Stimulated activated CD4-positive, alpha-beta T cell treated with anti-CD3 and anti-CD28 coated beads, Interleukin-2, amount 100 ng/mL, for 4 hours (primary cell): ENCODE measurements around the gene APLP1.
A peak's percentile ranks its signal among the peaks of the same experiment; 100 is the strongest.
"Not testable (repeated sequence)": the region's sequence is repeated elsewhere in the genome, so short reads cannot be mapped to it uniquely, and the experiment has no call there.

ENCODE experiments used
- DNase-seq: peaks from one replicate; pipeline ENCODE4 v3.0.0-alpha.2; 2020; ENCODE audit warnings: low read depth

APLP1 gene

DNA sequence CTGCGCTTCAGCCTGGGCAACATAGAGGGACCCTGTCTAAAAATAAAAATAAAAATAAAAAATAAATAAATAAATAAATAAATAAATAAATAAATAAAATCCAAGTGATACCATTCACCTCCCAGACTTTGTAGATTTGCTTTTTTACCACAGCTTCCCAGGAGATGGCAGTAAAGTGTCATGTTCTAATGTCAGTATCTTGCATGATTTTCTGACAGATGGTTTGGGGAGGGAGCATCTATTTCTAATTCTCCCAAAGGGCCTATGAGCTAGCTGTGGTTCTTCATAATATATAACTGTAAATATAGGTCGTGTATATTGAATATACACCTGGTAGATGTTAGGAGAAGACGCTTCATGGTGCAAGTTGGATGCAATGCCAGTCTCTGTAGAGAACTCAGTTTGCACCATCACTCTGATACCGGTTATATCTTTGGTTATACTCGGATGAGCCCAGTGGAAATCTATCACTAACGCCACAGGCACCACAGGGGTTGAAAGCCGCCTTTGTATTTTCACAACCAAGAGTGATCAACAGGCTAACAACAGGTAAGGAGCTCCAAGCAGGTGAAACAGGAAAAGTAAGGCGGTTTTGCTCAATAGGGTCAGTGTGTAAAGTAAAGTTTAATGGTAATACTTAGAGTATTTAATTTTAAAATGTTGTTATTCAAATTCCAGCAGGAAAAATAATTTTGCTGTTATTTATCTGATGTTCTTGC lies 13.9 kb downstream of the APLP1 start:
- no peak for DNase-seq

DNA sequence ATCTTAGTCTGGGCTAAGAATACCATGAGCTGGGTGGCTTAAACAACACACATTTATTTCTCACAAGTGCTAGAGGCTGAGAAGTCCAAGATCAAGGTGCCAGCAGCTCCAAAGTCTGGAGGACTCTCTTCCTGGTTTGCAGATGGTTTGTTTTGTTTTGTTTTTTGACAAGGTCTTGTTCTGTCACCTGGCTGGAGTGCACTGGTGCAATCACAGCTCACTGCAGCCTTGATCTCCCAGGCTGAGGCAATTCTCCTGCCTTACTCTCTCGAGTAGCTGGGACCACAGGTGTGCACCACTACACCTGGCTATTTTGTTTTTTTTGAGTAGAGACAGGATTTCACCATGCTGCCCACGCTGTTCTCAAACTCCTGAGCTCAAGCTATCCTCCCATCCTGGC lies 15.5 kb downstream of the APLP1 start:
- no peak for DNase-seq

DNA sequence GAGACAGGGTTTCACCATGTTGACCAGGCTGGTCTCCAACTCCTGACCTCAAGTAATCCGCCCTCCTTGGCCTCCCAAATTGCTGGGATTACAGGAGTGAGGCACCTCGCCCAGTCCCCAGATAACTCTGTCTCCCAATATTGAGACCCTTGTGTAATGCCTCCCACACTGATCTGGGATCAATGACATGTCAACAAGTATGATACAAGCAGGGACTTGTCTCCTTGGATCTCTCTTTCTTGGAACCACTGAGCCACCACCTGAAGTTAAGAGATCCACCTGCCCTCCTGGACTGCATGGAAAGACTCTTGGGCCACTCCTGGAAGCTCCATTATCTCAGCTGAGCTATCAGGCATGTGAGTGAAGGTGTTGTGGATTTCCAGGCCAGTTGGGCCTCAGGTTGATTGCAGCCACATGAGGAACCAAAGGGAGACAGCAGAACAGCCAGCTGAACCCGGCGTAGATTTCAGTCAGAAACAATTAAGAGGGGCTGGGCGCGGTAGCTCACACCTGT lies 16.9 kb downstream of the APLP1 start:
- no peak for DNase-seq

DNA sequence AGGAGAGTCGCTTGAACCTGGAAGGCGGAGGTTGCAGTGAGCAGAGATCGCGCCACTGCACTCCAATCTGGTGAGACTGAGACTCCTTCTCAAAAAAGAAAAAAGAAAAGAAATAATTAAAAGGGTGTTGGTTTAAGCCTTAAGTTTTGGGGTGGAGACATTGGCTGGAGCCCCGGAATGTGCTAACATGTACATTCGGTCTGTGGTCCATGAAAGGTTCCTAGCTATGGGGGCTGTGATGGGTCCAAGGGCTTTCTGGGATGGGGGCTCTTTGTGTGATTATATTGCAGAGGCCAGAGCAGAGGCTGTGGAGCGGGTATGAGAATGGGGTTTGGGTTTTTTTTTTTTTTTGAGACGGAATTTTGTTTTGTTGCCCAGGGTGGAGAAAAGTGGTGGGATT lies 17.5 kb downstream of the APLP1 start:
- DNase-seq = no peak

DNA sequence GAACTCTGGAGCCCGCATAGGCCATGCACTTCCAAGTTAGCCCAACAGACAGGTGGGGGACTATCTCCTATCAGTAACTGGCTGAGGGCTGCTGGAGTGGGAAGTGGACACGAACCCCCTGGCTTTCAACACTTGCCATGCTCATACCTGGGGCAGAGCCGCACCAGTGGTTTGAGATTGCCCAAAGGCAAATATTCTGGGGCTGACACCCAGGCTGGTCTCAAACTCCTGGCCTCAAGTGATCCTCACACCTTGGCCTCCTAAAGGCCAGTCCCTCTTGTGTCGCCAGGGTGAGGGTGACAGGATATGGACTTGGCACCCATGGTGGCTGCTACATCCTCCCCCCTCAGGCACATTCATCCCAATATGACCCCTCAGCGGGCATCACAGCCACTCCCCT lies 18.8 kb downstream of the APLP1 start:
- DNase-seq = no peak

DNA sequence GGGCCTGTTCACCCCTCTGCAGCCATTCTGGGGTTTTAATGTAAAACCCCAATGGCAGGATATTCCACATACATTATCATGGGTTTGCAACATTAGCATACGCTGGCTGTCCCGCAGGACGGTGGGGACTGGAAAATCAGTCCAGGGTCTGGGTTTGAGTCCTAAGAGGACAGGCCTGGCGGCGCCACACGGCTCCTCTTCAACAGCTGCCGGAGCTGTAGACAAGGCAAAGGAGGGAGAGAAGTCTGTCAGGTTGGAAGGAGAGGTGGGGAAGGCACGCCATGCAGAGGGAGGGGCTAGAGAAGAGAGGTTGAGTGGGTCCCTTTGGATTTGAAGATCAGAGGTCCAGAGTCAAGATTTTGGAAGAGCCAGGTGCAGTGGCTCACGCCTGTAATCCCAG lies 20.0 kb downstream of the APLP1 start:
- DNase-seq = no peak

DNA sequence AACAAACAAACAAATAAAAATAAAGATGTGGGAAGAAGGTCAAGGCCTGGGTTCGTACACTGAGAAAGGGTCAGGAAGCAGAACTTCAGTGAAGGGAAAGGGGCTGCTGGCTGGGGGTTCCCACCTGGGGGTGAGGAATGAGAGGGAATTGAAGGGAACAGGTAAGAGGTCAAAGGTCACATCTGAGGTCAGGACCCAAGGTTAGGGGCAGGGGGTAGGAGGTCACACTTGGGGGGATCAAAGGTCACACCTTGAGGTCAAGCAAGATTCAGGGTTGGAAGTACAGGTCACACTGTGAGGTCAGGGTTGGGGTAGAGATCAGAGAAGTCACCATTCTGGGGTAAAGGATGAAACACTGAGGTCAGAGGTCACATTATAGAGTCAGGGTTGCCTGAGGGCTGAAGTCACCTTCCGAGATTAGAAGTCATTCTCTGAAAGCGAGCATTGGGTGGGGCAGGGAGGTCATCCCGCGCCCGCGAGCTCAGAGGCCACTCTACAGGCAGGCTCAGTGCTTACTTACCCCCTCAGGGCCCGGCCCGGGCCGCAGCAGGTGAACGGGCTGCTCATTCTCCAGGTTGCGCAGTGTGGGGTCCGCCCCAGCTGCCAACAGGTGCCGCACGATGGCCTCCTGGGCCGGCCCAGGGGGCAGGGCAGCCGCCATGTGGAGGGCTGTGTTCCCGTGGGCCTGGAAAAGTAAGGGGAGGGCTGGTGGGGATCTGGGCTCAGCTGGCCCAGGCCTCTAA lies 21.2 kb downstream of the APLP1 start:
- DNase-seq = no peak

DNA sequence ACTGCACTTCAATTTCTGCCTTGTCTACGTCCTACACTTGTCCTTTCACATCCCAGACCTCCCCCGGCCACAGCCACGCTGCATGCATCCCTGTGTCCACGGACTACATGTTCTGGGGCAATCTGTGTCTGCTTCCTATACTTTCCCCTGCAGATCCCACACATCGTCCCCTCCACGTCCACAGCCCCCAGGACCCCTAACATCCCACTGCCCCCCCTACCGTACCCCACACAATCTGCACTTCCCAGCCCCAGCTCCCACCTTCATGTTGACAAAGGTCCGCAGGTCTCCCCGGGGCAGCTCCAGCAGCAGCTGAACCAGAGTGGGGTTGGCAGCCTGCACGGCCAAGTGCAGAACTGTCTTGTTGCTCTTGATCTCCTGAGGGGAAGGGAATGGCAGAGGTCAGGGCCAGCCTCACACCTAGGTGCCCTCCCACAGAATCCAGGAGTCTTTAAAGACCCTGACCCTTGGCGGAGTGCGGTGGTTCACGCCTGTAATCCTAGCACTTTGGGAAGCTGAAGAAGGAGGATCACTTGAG lies 21.8 kb downstream of the APLP1 start:
- no peak for DNase-seq

DNA sequence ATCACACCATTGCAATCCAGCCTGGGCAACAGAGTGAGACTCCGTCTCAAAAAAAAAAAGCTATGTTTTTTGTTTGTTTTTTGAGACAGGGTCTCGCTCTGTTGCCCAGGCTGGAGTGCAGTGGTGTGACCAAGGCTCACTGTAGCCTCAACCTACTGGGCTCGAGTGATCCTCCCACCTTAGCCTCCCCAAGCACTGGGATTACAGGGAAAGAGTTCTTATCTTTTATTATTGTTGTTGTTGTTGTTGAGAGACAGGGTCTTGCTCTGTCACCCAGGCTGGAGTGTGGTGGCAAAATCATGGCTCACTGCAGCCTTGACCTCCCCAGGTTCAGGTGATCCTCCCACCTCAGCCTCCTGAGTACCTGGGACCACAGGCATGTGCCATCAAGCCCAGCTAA lies 23.4 kb downstream of the APLP1 start:
- not testable (repeated sequence) for DNase-seq

DNA sequence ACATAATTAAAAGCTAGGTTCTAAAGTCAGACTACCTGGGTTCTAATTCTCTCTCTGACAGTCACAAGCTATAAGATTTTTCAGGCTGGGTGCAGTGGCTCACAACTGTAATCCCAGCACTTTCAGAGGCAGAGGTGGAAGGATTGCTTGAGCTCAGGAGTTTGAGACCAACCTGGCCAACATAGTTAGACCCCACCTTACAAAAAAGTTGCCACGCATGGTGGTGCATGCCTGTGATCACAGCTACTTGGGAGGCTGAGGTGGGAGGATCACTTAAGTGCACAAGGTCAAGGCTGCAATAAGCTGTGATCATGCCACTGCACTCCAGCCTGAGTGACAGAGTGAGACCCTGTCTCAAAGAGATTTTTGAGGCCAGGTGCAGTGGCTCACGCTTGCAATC lies 26.0 kb downstream of the APLP1 start:
- DNase-seq = no peak

DNA sequence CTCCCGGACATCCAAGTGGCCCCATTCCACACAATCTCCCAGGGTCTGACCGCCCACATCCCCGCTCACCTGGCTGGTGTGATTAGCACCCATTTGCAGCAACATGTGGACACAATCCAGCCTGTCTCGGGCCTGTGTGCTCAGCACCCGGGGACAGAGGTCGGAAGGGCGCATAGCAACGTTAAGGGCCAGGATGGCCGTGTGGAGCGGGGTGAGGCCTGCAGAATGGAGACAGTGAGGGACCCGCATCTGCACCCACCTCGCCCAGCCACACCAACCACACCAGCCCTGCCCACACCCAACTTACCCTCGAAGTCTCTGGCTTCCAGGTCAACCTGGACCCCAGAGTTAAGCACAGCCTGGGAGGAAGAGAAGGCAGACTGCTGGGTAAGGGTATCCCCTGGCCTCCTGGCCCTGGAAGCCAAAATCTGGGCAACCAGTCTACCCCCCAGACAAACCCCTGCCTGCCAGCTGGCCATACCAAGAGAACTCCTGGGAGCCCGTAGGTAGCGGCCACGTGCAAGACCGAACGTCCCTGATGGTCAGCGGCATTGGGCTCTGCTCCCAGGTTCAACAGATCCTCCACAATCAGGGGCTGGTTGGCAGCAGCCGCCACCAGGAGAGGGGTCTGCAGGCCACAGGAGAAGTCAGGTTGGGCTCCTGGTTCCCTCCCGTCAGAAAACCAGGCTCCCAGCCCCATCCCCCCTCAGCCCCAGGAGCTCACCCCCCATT lies 27.7 kb downstream of the APLP1 start:
- no peak for DNase-seq

DNA sequence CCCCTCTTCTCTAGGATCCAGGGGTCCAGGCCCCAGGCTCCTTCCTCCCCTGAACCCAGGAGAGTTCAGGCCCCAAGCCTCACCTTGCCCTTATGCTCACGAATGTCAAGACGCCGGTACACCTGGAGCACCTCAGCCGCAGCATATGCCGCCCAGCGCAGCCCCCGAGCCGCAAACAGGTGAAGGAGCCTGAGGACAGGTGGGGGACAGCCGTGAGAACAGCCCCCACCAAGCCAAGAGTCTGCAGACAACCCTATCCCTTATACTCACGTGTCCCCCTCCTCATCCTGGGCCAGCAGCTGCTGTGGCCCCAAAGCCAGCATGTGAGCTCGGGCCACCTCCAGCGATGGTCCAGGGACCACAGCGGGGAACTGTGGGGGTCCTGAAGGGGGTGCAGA lies 28.3 kb downstream of the APLP1 start:
- DNase-seq = no peak

DNA sequence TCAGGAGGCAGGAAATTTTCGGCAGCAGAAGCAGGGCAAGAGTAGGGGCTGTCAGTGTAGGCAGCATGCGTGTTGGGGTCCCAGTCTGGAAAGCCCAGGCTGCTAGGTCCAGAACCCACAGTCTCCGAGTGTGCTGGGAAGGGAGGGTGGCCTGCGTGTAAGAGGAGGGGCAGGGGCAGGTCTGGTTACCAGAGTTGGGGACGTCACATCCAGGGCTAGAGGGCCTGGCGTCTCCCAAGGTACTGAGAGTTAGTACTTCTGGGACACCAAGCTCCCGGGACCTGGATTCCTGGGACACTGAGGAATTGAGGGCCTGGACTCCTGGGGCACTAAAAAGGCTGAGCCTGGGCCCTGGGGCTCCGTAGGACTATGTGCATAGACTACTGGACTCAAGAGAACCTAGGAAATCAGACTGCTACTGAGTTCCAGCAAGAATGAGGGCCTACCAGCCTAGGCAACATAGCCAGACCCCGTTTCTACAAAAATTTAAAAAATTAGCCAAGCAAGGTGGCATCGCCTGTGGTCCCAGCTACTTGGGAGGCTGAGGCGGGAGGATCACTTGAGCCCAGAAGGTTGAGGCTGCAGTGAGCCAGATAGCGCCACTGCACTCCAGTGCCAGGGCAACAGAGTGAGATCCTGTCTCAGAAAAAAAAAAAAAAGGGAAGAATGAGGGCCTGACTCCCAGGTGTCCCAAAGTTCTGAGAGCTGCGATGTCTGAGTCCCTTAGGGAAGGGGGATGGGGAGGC lies 29.5 kb downstream of the APLP1 start:
- DNase-seq = no peak

DNA sequence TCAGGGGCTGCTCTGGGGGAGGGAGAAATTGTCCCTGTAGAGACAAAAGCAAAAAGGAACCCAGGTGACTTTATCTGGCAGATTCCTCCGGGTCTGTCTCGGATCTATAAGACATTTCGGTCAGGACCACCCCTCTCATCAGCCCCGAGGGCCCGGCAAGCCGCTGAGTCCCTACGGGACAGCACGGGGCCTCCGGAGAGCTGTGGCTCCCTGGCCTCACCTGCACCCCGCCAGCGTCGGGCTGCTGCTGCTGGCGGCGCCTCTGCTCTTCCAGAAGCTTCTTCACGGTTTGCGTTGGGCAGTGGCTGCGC lies 30.1 kb downstream of the APLP1 start:
- DNase-seq = no peak

DNA sequence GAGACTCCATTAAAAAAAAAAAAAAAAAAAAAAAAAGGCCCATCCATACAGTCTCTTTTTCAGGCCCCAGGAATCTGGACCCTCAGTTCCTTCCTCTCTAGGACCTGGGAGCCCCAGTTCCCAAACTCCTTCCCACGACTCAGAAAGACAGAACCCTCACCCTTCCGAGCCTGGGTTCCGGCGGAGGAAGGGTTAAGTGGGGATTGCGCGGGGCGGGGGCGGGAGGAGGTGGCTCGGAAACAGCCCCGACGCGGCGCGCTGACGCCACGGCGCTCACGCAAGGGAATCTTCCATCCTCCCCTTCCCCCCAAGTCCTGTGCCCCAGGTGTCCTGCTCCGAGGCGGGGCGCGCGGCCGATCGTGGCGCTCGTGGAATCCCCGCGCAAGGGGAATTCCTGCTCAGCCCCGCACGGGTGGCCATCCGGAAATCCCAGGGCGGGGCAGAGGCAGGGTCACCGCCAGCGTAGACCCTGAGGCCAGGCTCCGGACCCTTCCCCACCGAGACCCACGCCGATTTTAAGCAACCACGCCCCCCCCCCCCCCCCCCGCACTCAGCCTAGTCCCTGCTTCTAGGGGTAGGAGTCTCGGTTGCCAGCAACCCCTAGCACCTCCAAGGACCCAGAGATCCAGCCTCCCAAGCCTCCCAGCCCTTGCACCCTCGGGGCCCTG lies 31.3 kb downstream of the APLP1 start:
- peak; percentile 86 for DNase-seq

DNA sequence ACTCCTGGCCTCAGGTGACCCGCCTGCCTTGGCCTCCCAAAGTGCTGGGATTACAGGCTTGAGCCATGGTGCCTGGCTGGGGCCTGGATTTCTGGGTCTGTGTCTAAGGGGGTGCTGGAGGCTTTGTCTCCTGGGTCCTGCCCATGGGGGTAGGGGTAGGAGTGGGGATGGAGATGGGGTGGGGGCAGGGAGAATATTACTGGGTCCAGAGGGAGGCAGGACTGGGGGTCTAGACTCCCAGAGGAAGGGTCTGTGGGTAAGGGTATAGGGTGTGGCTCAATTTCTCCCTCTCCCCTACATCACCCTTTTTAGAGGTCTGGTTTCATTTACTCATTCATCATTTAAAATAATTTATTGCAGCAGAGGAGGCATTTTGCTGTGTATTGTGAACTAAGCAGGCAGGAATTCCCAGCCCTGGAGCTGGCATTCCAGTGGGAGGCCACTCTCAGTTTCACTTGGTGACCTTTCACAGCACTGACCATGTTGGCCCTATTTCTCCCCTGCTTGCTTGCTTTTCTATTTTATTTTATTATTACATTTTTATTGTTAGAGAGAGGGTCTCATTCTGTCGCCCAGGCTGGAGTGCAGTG lies 32.8 kb downstream of the APLP1 start:
- no peak for DNase-seq

DNA sequence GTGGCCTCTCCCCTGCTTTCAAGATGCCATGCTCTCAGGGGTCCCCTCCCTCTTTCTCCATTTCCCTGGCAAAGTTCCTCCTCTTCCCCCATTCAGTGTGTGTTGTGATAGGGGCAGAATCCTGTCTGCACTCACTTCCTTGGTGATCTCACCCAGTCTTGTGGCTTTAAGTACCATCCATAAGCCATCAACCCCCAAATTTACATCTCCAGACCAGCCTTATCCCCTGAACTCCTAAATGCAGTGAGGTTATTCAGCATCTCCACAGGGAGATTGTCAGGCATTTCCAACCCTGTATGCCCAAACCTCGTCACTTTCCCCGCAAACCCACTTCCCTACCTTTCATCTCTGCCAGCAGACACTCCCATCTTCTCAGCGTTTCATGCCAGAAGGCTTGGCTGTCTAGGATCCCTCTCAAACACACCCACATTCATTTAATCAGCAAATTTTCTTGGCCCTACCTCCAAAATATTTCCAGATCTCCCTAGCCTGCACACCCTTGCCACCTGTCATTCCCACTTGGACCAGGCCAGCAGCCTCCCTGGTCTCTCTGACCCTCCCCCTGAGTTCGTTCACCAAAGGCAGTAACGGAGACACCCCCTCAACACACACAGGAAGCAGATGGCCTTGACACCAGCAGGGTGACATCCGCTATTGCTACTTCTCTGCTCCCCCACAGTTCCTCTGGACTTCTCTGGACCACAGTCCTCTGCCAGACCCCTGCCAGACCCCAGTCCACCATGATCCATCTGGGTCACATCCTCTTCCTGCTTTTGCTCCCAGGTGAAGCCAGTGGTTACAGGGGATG lies 33.7 kb downstream of the APLP1 start, which contains the start of gene HCST:
Gene HCST, plus strand, starts transcription at position 676 of the 808 bp plus-strand sequence. Its CDS starts 65 bp downstream, at position 741.
- DNase-seq = no peak

DNA sequence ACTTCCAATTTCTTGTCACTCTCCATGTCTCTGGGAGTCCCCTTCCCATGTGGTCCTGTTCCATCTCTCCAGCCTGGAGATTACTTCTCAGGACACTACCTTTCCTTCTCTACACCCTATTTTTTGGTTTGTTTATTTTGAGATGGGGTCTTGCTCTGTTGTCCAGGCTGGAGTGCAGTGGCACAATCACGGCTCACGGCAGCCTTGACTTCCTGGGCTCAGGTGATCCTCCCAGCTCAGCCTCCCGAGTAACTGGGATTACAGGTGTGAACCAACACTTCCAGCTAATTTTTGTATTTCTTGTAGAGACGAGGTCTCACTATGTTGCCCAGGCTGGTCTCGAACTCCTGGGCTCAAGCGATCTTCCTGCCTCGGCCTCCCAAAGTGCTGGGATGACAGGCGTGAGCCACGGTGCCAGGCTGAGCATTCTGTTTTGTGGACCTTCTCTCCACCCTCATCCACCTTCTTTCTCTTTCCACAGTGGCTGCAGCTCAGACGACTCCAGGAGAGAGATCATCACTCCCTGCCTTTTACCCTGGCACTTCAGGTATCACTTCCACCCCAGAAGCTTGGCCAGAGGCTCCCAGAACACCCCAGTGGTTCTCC lies 34.6 kb downstream of the APLP1 start:
- DNase-seq = no peak

DNA sequence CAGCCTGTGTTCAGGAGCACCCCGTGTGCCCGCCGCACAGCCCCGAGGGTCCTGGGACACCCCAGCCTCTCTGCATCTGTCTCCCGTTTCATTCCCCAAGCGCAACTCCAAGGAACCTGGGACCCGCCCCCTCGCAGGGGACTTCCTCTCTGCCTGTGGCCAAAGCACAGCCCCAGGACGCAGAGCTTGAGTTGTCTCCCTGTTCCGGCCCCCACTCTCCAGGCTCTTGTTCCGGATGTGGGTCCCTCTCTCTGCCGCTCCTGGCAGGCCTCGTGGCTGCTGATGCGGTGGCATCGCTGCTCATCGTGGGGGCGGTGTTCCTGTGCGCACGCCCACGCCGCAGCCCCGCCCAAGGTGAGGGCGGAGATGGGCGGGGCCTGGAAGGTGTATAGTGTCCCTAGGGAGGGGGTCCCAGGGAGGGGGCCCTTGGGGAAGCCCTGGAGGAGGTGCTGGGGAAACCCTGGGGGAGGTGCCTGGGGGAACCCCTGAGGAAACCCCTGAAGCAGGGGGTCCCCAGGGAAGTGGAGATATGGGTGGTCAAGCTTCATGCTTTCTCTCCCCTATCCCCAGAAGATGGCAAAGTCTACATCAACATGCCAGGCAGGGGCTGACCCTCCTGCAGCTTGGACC lies 35.3 kb downstream of the APLP1 start:
- peak; percentile 94 for DNase-seq
